H9 (cell line): Measurements from ENCODE around the gene TMEM151A. TPM values are rescaled to one million over a fixed set of nuclear protein-coding genes. Genes with fewer than 3 reads are reported as not detected.

Source experiments
- DNase-seq: peaks from one replicate; pipeline ENCODE4 v3.0.0-alpha.2; 2017
- H2AFZ ChIP-seq: one replicate; pipeline ENCODE4 v1.6.1; 2013; ENCODE audit warnings: mild to moderate bottlenecking, low read length, control low read depth, moderate library complexity
- H2AK5ac ChIP-seq: 2 replicates; pipeline ENCODE4 v1.6.1; 2013; ENCODE audit warnings: low read length, control low read depth, mixed read lengths; ENCODE audit not compliant: insufficient read length
- H2BK120ac ChIP-seq: one replicate; pipeline ENCODE4 v1.6.1; 2013; ENCODE audit warnings: low read depth, mild to moderate bottlenecking, low read length, control low read depth, inconsistent platforms; ENCODE audit not compliant: poor library complexity, severe bottlenecking
- H2BK12ac ChIP-seq: 2 replicates; pipeline ENCODE4 v1.6.1; 2013; ENCODE audit warnings: low read length, control low read depth, mixed read lengths, low read depth; ENCODE audit not compliant: insufficient read length
- H2BK15ac ChIP-seq: 2 replicates; pipeline ENCODE4 v1.6.1; 2013; ENCODE audit warnings: low read depth, low read length, control low read depth
- H2BK20ac ChIP-seq: one replicate; pipeline ENCODE4 v1.6.1; 2013; ENCODE audit warnings: low read depth, mild to moderate bottlenecking, low read length, control low read depth, inconsistent platforms; ENCODE audit not compliant: poor library complexity, severe bottlenecking
- H2BK5ac ChIP-seq: 2 replicates; pipeline ENCODE4 v1.6.1; 2013; ENCODE audit warnings: low read length, control low read depth, mixed read lengths; ENCODE audit not compliant: insufficient read length
- H3K14ac ChIP-seq: 2 replicates; pipeline ENCODE4 v1.6.1; 2013; ENCODE audit warnings: low read length, control low read depth; ENCODE audit not compliant: insufficient read depth
- H3K18ac ChIP-seq: 2 replicates; pipeline ENCODE4 v1.6.1; 2013; ENCODE audit warnings: low read depth, mild to moderate bottlenecking, mixed read lengths, low read length, control low read depth; ENCODE audit not compliant: insufficient read length
- H3K23ac ChIP-seq: 2 replicates; pipeline ENCODE4 v1.6.1; 2013; ENCODE audit warnings: low read length, control low read depth, mixed read lengths, low read depth; ENCODE audit not compliant: insufficient read length
- H3K23me2 ChIP-seq: 2 replicates; pipeline ENCODE4 v1.6.1; 2013; ENCODE audit warnings: low read depth, mild to moderate bottlenecking, mixed read lengths, low read length, control low read depth; ENCODE audit not compliant: insufficient read length, poor library complexity, severe bottlenecking
- H3K27ac ChIP-seq: 2 replicates; pipeline ENCODE4 v1.5.1; 2013; ENCODE audit warnings: low read length, control low read depth, mixed read lengths, low read depth; ENCODE audit not compliant: insufficient read length
- H3K27me3 ChIP-seq: 2 replicates; pipeline ENCODE4 v1.6.1; 2013; ENCODE audit warnings: low read length, control low read depth, inconsistent platforms; ENCODE audit not compliant: insufficient read depth
- H3K4ac ChIP-seq: 2 replicates; pipeline ENCODE4 v1.6.1; 2013; ENCODE audit warnings: low read depth, mild to moderate bottlenecking, control low read depth, inconsistent platforms, low read length, moderate library complexity
- H3K4me1 ChIP-seq: 2 replicates; pipeline ENCODE4 v1.6.1; 2013; ENCODE audit warnings: low read length, control low read depth, inconsistent platforms; ENCODE audit not compliant: insufficient read depth
- H3K4me2 ChIP-seq: 2 replicates; pipeline ENCODE4 v1.6.1; 2013; ENCODE audit warnings: low read length, control low read depth, mixed read lengths; ENCODE audit not compliant: insufficient read length, insufficient read depth
- H3K56ac ChIP-seq: 2 replicates; pipeline ENCODE4 v1.6.1; 2013; ENCODE audit warnings: low read depth, mild to moderate bottlenecking, mixed read lengths, low read length, control low read depth; ENCODE audit not compliant: insufficient read length
- H3K79me1 ChIP-seq: 2 replicates; pipeline ENCODE4 v1.6.1; 2013; ENCODE audit warnings: low read depth, mild to moderate bottlenecking, moderate library complexity, low read length, control low read depth, inconsistent platforms; ENCODE audit not compliant: insufficient read depth, poor library complexity, severe bottlenecking
- H3K79me2 ChIP-seq: 2 replicates; pipeline ENCODE4 v1.6.1; 2013; ENCODE audit warnings: low read length, control low read depth, inconsistent platforms; ENCODE audit not compliant: insufficient read depth
- H3K9ac ChIP-seq: 2 replicates; pipeline ENCODE4 v1.6.1; 2013; ENCODE audit warnings: low read length, control low read depth, mixed read lengths; ENCODE audit not compliant: insufficient read length; ENCODE audit errors: extremely low read depth
- H3K9me3 ChIP-seq: one replicate; pipeline ENCODE4 v1.6.1; 2013; ENCODE audit warnings: low read depth, low read length, inconsistent platforms; ENCODE audit not compliant: control insufficient read depth
- H3T11ph ChIP-seq: one replicate; pipeline ENCODE4 v1.6.1; 2013; ENCODE audit warnings: mild to moderate bottlenecking, low read length, control low read depth, inconsistent platforms
- H4K20me1 ChIP-seq: one replicate; pipeline ENCODE4 v1.6.1; 2013; ENCODE audit not compliant: control insufficient read depth, insufficient read length, insufficient read depth
- H4K5ac ChIP-seq: 2 replicates; pipeline ENCODE4 v1.6.1; 2013; ENCODE audit warnings: low read depth, mild to moderate bottlenecking, mixed read lengths, low read length, control low read depth; ENCODE audit not compliant: insufficient read length
- H4K8ac ChIP-seq: replicated peaks from 2 replicates; pipeline ENCODE4 v1.6.1; 2013; ENCODE audit warnings: low read length, control low read depth, mixed read lengths, low read depth; ENCODE audit not compliant: insufficient read length
- H4K91ac ChIP-seq: 2 replicates; pipeline ENCODE4 v1.6.1; 2013; ENCODE audit warnings: low read depth, mild to moderate bottlenecking, moderate library complexity, mixed read lengths, low read length, control low read depth; ENCODE audit not compliant: insufficient read length
- H3K27ac Mint-ChIP-seq, 3 experiments: 2 replicates in 2 of 3; 3 replicates in 1 of 3; pipeline ENCODE4 v1.8.0; 2020 to 2021; ENCODE audit warnings: mixed read lengths in 3 of 3, mild to moderate bottlenecking in 1 of 3, moderate library complexity in 1 of 3
- H3K27me3 Mint-ChIP-seq: 2 replicates; pipeline ENCODE4 v1.8.0; 2021; ENCODE audit warnings: low read depth, mild to moderate bottlenecking, moderate library complexity, mixed read lengths
- H3K36me3 Mint-ChIP-seq, 3 experiments: 2 replicates in 2 of 3; 3 replicates in 1 of 3; pipeline ENCODE4 v1.8.0; 2020 to 2021; ENCODE audit warnings: low read depth in 3 of 3, mixed read lengths in 3 of 3; ENCODE audit not compliant: insufficient read depth in 1 of 3
- H3K4me1 Mint-ChIP-seq, 2 experiments: 2 replicates each; pipeline ENCODE4 v1.8.0; 2020; ENCODE audit warnings: mixed read lengths in 2 of 2
- H3K4me3 Mint-ChIP-seq, 2 experiments: 2 replicates in 1 of 2; 3 replicates in 1 of 2; pipeline ENCODE4 v1.8.0; 2020 to 2021; ENCODE audit warnings: mild to moderate bottlenecking in 2 of 2, mixed read lengths in 2 of 2, moderate library complexity in 1 of 2
- H3K9me3 Mint-ChIP-seq, 2 experiments: 2 replicates in 1 of 2; 3 replicates in 1 of 2; pipeline ENCODE4 v1.8.0; 2020; ENCODE audit warnings: mild to moderate bottlenecking in 2 of 2, mixed read lengths in 2 of 2, moderate library complexity in 1 of 2
- CTCF ChIP-seq: fragments of 200-600 bp; sonication (generic); conservative IDR thresholded peaks from 3 replicates; pipeline ENCODE4 v1.8.0; 2021; ENCODE audit warnings: antibody characterized with exemption, mild to moderate bottlenecking
- WGBS: extraction: QIAGEN DNeasy Blood & Tissue Kit; methylation state at CpG from one replicate; pipeline ENCODE4 v1.1.7; 2013; ENCODE audit warnings: missing lambda C conversion rate, low lambda C conversion rate, mixed read lengths; ENCODE audit not compliant: insufficient read length; ENCODE audit errors: extremely low coverage; 5-methylcytosine and 5-hydroxymethylcytosine counted together
- total RNA-seq: library from RNA; stranded (reverse); gene quantifications from 2 replicates; pipeline ENCODE4 v1.2.1, GENCODE V29; 2021

Gene TMEM151A
- total RNA-seq, 1 experiment from 2014 or later = 1.2 TPM

- no peak overlapping the region for H3K4ac ChIP-seq
- no peak overlapping the region for H3K56ac ChIP-seq
- H2BK120ac ChIP-seq = no peak overlapping the region
- Mint-ChIP-seq H3K4me3 (no peak overlapping the region), H3K27ac (no peak overlapping the region), H3K9me3 (peaks cover 0 to 2% of the 10 kb centered on the region in 2 experiments; a peak in 1 of 5 replicates), H3K27me3 (no peaks in the 10 kb centered on the region; the same call in 1 of the 2 replicates), H3K36me3 (peaks cover 21 to 65% (median 59%) of the 10 kb centered on the region in 3 experiments), H3K4me1 (peaks cover 15 to 16% of the 10 kb centered on the region in 2 experiments)
- H2BK5ac ChIP-seq = no peak overlapping the region
- TF ChIP-seq CTCF = no peak
- H3K4me1 ChIP-seq = no peaks in the 10 kb centered on the region
- H4K8ac ChIP-seq = no peak overlapping the region
- no peak overlapping the region for H2BK20ac ChIP-seq
- H3K27me3 ChIP-seq = no peaks in the 10 kb centered on the region
- WGBS = no CpG with 5 or more reads among the region's 10 CpGs
- H4K5ac ChIP-seq = no peak overlapping the region
- H3K27ac ChIP-seq = no peak overlapping the region
- H3K23ac ChIP-seq = no peak overlapping the region
- peaks cover 2% of the 10 kb centered on the region for H4K20me1 ChIP-seq
- no peak overlapping the region for H3K18ac ChIP-seq
- H3K23me2 ChIP-seq = peaks cover 5% of the 10 kb centered on the region
- no peak overlapping the region for H2BK15ac ChIP-seq
- H2BK12ac ChIP-seq = no peak overlapping the region
- DNase-seq = no peak
- no peak overlapping the region for H2AFZ ChIP-seq
- H3K9ac ChIP-seq = no peak overlapping the region
- no peak overlapping the region for H3K14ac ChIP-seq
- H2AK5ac ChIP-seq = no peak overlapping the region
- H3K9me3 ChIP-seq = no peaks in the 10 kb centered on the region
- H3K79me1 ChIP-seq = no peaks in the 10 kb centered on the region
- no peak overlapping the region for H3T11ph ChIP-seq
- H3K79me2 ChIP-seq = no peaks in the 10 kb centered on the region
- no peak overlapping the region for H3K4me2 ChIP-seq
- no peak overlapping the region for H4K91ac ChIP-seq
Observed at GRCh38 chr11:66263785-66264184, 27.9 kb upstream of the TMEM151A start.
